ENCODE results near the gene ASPDH.

The ASPDH gene

DNA sequence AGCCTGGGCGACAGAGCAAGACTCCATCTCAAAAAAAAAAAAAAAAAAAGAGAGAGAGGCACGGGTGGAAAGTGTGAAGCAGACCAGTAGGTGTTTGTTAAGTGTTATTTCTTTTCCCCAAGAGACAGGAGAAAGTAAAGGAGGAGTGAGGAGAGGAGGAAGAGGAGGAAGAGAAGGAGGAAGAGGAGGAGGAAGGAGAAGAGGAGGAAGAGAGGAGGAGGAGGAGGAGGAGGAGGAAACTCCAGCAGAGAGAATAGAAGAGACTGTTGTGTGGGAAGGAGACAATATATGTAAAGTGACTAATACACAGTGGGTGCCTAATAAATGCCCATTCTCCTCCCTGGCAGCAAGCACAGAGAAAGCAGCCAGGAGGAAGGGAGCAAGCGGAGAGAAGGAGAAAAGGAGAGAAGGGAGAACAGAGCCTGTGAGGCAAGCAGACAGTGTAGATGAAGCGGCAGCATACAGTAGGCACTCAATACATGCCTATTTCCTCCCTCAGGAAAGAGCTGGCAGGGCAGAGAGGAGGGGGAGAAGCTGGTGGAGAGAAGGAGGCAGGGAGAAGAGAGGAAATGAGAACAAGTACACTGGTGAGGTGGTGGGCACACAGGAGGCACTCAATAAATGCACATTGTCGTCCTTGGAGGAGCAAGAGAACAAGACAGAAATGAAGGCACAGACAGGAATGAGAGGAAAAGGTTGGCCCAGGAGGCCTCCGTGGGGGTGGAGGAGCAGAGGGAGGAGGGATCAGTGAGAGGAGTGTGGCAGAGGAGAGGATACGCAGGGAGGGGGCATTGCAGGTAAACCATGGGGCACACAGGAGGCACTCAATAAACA is 19.3 kb downstream of the ASPDH start:
- no peak for DNase-seq

DNA sequence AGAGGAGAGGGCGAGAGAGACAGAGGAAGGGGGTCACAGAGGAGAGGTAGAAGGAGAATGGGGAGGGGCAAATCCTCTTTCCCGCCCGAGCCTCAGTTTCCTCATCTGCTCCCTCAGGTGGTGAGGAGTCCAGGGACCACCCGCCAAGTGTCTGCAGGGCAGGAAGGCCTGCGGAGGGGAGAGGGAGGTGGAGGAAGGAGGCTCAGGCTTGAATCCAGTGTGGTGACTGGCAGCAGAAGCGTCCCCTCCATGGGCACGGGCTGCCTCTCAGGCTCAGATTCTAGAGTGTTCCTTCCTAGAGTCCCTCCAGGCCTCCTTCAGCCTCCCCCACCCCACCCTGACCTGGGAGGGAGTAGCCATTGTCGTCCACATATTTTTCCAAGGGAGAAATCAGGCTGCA is 20.5 kb downstream of the ASPDH start:
- DNase-seq = no peak

GRCh38 chr19:50492303-50493052 is 21.2 kb downstream of the ASPDH start:
- DNase-seq = no peak

DNA sequence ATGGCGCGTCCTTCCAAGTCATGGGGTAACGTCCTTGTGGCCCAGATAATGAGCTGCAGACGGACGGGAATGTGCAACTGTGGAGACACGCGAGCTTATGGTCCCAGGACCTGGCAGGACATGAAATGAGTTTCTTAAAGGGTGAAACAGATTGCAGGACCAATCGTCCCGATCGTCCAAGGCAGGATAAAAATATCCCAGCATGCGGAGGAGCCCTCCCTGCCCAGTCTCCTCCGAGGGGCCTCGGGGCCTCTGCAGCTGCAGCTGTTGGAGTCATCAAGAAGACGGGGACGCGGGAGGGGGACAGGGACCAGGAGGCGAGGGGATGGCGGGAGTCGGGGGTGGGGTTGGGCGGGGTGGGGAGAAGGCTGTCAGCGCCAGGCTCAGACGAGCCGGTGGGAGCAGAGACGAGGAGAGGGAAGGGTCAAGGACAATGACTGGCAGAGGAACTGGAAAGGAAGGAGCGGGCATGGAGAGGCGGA is 22.7 kb downstream of the ASPDH start:
- no peak for DNase-seq

DNA sequence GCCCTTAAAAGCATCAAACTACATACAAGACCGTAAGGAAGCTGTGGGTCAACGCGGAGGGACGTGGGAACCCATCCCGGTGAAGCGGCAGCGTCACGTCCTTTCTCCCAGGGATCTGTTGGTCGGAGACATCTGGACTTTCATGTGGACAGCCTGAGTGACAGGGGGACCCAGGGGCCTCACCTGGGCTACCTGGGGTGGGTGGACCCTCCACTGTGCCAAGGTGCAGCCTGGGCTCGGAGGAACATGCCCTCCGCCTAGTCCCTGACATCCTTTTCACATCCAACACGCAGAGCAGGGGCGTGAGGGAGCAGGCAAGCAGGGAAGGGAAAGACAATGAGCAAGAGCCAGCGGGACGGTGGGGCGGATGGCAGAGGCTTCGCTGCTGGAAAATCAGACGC is 23.3 kb downstream of the ASPDH start:
- DNase-seq = no peak

GRCh38 chr19:50489461-50490011 is 24.2 kb downstream of the ASPDH start:
- no peak for DNase-seq

DNA sequence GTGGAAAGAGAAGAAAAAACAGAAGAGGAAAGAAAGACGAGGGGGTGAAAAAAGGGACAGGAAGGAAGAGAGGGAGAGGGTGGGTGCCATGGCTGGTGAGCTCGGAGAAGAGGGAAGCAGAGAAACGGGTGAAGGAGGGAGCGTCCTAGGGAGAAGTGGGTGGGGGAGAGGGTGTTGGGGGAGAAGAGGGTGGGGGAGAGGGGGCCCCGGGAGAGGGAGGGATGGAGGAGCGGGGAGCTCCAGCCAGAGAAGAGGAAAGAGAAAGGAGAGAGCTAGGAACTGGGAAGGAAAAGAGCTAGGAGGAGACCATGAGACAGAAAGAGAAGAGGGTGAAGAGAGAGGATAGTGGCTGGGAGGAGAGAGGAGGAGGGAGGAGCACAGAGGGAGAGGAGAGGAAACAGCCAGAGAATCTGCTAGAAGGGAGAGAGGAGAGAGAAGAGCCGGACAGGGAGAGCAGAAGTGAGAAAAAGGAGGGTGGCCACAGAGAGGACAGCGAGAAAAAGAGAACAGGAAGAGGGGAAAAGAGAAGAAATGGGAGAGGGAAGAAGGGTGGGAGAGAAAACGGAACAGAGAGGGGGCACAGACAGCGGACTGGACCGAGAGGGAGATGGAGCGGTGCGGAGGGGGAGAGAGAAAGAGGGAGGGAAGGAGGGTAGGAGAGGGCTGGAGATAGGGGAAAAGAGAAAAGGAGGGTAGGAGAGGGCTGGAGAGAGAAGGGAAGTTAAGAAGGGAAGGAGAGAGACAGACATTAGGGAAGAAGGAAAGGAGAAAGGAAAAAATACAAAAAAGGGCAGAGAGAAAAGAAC is 25.1 kb downstream of the ASPDH start:
- DNase-seq = no peak

DNA sequence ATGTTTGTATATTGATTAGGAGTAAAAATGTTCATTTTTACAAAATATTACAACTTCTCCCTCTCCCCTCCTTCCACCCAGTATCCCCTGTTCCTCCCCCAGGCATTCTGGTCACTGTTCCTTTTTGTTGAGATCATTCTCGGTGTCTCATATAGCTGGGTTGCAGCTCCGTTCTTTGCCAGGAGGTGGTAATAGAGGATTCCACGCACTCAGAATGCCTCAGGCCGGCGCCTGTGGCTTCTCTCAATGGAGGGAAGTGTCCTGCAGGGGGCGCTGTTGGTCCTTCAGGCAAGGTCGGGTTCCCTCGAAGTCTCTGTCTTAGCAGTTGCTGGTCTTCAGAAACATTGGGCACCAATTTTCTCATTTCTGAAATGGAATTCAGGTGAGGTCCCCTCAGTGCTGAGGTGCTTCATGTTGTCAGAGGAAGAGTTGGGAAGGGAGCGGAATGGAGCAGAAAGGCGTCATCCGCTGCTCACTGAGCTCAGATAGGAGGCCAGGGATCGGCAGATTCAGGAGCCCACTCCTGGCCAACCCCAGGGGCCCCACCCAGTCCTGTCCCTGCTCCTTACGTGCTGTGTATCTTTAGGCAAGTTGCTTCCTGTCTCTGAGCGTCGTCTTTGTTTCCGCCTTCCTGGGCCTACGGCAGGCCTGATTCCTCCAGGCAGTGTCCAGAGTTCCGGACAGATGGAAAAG is 26.7 kb downstream of the ASPDH start:
- no peak for DNase-seq

DNA sequence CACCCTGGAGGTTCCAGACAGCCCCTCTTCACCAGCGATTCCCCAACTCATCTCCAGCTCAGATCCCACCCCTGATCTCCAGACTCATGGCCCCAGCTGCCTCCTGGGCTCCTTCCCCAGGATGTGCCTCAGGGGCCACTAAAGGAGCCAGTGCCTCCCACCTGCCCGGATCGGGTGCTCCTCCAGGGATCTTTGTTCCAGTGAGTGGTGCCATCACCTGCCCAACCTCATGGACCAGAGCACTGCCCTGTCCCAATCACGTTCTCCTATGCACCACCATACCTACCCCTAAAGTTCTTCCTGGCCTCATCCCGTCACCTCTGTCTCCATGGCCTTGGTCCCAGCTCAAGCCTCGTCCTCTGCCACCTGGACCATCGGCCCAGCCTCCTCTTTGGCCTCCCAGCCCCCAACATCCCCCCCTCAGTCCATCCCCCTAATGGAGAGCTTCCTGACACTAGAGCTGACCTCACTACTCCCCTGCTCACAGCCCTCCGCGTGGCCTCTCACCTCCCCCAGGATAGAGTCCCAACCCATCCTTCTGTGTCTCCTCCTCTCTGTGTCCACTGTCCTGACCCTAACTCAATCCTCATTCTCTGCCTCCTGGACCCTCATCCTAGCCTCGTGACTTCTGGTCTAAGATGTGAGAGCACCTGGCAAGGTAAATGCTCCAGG is 28.3 kb downstream of the ASPDH start:
- DNase-seq = no peak

- no peak for DNase-seq
Measured at GRCh38 chr19:50482916-50483315, 30.8 kb downstream of the ASPDH start.

DNA sequence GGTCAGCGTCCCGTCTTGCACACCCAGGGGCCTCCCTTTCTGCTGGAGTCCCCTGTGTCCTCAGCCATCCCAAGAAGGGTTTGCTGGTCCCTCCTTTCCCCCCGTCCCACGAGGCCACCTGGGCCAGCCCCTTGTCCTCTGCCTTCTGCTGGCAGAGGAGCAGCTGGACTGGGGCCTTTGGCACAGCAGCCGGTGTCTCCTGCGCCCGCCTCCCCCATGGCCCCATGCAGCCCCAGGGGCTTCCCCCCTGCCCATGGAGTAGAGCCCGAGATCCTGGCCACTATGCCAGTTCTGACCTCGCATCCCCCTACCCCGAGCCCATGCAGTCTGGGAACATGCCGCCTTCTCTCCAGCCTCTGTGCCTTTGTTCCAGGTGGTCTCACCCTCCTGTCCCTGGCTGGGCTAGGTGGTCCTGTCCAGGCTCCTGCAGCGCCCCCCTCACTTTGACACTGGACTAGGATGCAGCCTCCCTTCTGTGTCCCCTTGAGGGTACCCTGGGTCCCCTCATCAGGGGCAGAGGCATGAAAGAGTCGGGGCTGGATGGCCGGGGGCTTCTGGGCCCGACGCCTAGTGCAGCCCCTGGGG is 31.4 kb downstream of the ASPDH start:
- DNase-seq = no peak

- DNase-seq = no peak
Measured at GRCh38 chr19:50481351-50482149, 32.2 kb downstream of the ASPDH start.

- no peak for DNase-seq
Measured at GRCh38 chr19:50480281-50481111, 33.2 kb downstream of the ASPDH start.

DNA sequence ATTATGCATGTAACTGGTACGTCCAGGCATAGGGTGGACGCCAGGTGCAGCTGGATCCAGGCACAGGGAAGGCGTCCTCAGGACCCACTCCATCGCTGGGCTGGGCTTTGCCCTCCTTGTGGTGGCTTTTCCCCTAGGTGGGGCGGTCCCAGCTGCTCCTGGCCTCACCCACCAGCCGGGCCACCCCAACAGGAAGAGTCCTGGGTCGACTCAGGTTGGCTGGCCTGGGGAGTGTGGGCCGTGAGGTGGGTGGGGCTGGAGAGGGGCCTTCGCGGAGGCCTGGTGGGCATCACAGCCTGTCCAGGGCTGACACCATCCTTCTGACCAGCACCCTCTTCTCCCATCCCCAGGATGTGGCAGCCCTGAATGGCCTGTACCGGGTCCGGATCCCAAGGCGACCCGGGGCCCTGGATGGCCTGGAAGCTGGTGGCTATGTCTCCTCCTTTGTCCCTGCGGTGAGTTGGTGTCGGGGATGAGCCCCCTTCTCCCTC is 33.9 kb downstream of the ASPDH start:
- no peak for DNase-seq

DNA sequence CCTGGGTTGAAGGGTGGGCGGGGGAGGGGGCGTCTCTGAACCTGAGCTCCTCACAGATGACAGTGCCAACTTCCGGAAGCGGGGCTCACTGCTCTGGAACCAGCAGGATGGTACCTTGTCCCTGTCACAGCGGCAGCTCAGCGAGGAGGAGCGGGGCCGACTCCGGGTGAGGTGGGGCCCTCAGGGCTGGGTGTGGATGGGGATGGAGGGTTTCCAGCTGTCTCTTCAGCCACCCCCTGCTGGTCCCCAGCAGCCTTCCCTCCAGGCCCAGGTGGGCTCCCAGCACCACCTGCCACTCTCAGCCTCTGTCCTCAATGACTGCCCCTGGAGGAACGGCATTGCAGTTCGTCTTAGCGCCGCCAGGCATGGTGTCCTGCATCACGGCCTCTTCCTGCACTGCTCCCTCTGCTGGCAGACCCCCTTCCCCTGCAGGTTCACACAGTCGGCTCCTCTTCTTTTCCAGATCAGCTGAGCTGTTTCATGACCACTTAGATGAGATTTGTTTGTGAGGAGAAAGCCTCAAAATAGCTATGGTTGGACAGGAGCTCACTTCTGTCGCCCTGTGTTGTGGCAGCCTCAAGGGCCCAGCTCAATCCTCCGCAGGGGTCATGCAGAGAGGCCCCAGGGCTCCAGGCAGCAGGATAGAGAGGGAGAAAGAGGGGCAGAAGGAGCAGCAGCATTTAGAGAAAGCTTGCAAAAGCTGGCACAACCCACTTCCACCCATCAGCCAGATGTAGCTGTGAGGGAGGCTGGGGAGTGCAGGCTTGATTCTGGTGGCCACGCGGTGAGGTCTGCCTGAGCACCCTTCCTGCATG is 34.6 kb downstream of the ASPDH start:
- no peak for DNase-seq

- no peak for DNase-seq
Measured at GRCh38 chr19:50477751-50478515, 35.8 kb downstream of the ASPDH start.

DNA sequence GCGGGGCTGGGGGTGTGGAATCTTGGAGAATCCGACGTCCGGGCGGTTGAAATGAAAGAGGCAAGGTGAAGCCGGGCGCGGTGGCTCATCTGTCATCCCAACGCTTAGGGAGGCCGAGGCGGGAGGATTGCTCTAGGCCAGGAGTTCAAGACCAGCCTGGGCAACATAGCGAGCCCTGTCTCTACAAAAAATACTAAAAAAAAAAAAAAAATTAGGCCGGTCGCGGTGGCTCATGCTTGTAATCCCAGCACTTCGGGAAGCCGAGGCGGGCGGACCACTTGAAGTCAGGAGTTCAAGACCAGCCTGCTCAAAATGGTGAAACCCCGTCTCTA is 36.8 kb downstream of the ASPDH start:
- DNase-seq = no peak

Data from NCI-H446 treated with DMSO at 0.1 percent for 48 hours (cell line).